Astrocyte (in vitro differentiated cells and primary cell): ENCODE measurements around the gene STAB2. TPM values are rescaled to one million over a fixed set of nuclear protein-coding genes. Genes with fewer than 3 reads are reported as not detected.

Experiments used
- DNase-seq: peaks from one replicate; pipeline ENCODE4 v3.0.0-alpha.2; 2010; ENCODE audit warnings: low read depth
- FAIRE-seq: peaks from 2 replicates; lab custom pipeline; 2011; peaks lifted over from hg19 to GRCh38; lab: Jason Lieb, UNC
- H2AFZ ChIP-seq: 2 replicates; pipeline ENCODE4 v1.6.0; 2012; ENCODE audit warnings: low read depth, low read length, inconsistent platforms
- H3K27ac ChIP-seq: 2 replicates; pipeline ENCODE4 v1.5.1; 2011; ENCODE audit warnings: low read depth, low read length, inconsistent platforms
- H3K27me3 ChIP-seq: 2 replicates; pipeline ENCODE4 v1.6.0; 2011; ENCODE audit warnings: low read length, inconsistent platforms; ENCODE audit not compliant: insufficient read depth
- H3K36me3 ChIP-seq: 2 replicates; pipeline ENCODE4 v1.5.1; 2011; ENCODE audit warnings: low read length, inconsistent platforms; ENCODE audit not compliant: insufficient read depth
- H3K4me1 ChIP-seq: 2 replicates; pipeline ENCODE4 v1.5.1; 2011; ENCODE audit warnings: low read length, inconsistent platforms; ENCODE audit not compliant: insufficient read depth
- H3K4me2 ChIP-seq: 2 replicates; pipeline ENCODE4 v1.6.0; 2012; ENCODE audit warnings: low read length, inconsistent platforms
- H3K4me3 ChIP-seq: 2 replicates; pipeline ENCODE4 v1.5.1; 2011; ENCODE audit warnings: low read depth, mild to moderate bottlenecking, low read length, inconsistent platforms; ENCODE audit not compliant: insufficient read depth
- H3K79me2 ChIP-seq: 2 replicates; pipeline ENCODE4 v1.6.0; 2012; ENCODE audit warnings: mild to moderate bottlenecking, low read length, inconsistent platforms; ENCODE audit not compliant: insufficient read depth
- H3K9ac ChIP-seq: 2 replicates; pipeline ENCODE4 v1.6.0; 2012; ENCODE audit warnings: mild to moderate bottlenecking, low read length, inconsistent platforms
- H3K9me3 ChIP-seq: 2 replicates; pipeline ENCODE4 v1.5.1; 2012; ENCODE audit warnings: low read depth, mild to moderate bottlenecking, low read length, inconsistent platforms; ENCODE audit not compliant: insufficient read depth
- H4K20me1 ChIP-seq: 2 replicates; pipeline ENCODE4 v1.6.0; 2012; ENCODE audit warnings: low read length, inconsistent platforms; ENCODE audit not compliant: insufficient read depth
- H3K27ac Mint-ChIP-seq: one replicate; pipeline ENCODE4 v1.8.0; 2021; ENCODE audit warnings: mild to moderate bottlenecking, mixed read lengths; ENCODE audit not compliant: unreplicated experiment
- H3K27me3 Mint-ChIP-seq: one replicate; pipeline ENCODE4 v1.8.0; 2021; ENCODE audit warnings: low read depth, mixed read lengths; ENCODE audit not compliant: unreplicated experiment
- H3K36me3 Mint-ChIP-seq: one replicate; pipeline ENCODE4 v1.8.0; 2021; ENCODE audit warnings: low read depth, mixed read lengths; ENCODE audit not compliant: unreplicated experiment
- H3K4me1 Mint-ChIP-seq: one replicate; pipeline ENCODE4 v1.8.0; 2021; ENCODE audit warnings: low read depth, mixed read lengths; ENCODE audit not compliant: unreplicated experiment
- H3K4me3 Mint-ChIP-seq: one replicate; pipeline ENCODE4 v1.8.0; 2021; ENCODE audit warnings: mild to moderate bottlenecking, moderate library complexity, mixed read lengths; ENCODE audit not compliant: unreplicated experiment
- H3K9me3 Mint-ChIP-seq: one replicate; pipeline ENCODE4 v1.8.0; 2021; ENCODE audit warnings: mild to moderate bottlenecking, mixed read lengths; ENCODE audit not compliant: unreplicated experiment
- EZH2 ChIP-seq: IDR thresholded peaks from 2 replicates; pipeline ENCODE4 v1.6.1; 2012; ENCODE audit warnings: mild to moderate bottlenecking, low read length, inconsistent platforms; ENCODE audit not compliant: insufficient read depth
- total RNA-seq: library from RNA; stranded (reverse); gene quantifications from 2 replicates; pipeline ENCODE4 v1.2.1, GENCODE V29; 2021
- TF ChIP-seq, protein P1 (sequence below): IDR thresholded peaks from 2 replicates; pipeline ENCODE4 v1.5.1; 2011; ENCODE audit warnings: low read depth, mild to moderate bottlenecking, inconsistent platforms, low read length, moderate library complexity; ENCODE audit not compliant: insufficient read depth

Gene STAB2
- total RNA-seq, 1 donor from 2014 or later, result not detected

DNA sequence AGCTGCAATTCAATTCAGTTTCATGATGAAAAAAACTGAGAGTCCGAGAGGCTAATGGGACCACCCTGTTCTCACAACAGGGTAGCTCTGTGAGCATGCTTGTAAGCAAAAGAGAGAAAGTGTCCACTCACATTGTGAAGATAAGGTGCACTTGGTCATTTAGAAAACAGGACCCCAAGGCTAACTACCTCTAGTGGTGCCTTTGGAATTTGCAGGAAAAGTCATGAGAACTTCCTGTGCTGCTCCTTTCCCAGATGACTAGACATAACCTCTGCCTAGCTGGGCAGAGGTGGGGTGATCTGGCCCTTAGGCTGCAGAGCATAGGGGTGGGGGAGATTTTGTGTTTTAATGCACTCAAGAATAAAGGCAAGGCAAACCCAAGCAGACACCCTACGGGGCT, 118.9 kb downstream of the STAB2 start:
- TF ChIP-seq EZH2, result no peak
- TF ChIP-seq, protein P1, sequence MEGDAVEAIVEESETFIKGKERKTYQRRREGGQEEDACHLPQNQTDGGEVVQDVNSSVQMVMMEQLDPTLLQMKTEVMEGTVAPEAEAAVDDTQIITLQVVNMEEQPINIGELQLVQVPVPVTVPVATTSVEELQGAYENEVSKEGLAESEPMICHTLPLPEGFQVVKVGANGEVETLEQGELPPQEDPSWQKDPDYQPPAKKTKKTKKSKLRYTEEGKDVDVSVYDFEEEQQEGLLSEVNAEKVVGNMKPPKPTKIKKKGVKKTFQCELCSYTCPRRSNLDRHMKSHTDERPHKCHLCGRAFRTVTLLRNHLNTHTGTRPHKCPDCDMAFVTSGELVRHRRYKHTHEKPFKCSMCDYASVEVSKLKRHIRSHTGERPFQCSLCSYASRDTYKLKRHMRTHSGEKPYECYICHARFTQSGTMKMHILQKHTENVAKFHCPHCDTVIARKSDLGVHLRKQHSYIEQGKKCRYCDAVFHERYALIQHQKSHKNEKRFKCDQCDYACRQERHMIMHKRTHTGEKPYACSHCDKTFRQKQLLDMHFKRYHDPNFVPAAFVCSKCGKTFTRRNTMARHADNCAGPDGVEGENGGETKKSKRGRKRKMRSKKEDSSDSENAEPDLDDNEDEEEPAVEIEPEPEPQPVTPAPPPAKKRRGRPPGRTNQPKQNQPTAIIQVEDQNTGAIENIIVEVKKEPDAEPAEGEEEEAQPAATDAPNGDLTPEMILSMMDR, result peak; percentile 10
- Mint-ChIP-seq H3K4me3 (no peak overlapping the region), H3K27me3 (peaks cover 13% of the 10 kb centered on the region), H3K27ac (no peak overlapping the region), H3K36me3 (no peaks in the 10 kb centered on the region), H3K9me3 (no peaks in the 10 kb centered on the region), H3K4me1 (no peaks in the 10 kb centered on the region)
- H3K9me3 ChIP-seq, result no peaks in the 10 kb centered on the region
- H2AFZ ChIP-seq, result no peak overlapping the region
- FAIRE-seq (no peak), DNase-seq (no peak)
- no peak overlapping the region for H3K4me2 ChIP-seq
- H4K20me1 ChIP-seq, result no peaks in the 10 kb centered on the region
- no peaks in the 10 kb centered on the region for H3K79me2 ChIP-seq
- H3K36me3 ChIP-seq, result no peaks in the 10 kb centered on the region
- no peaks in the 10 kb centered on the region for H3K27me3 ChIP-seq
- H3K27ac ChIP-seq, result no peak overlapping the region
- no peak overlapping the region for H3K4me3 ChIP-seq
- no peaks in the 10 kb centered on the region for H3K4me1 ChIP-seq
- no peak overlapping the region for H3K9ac ChIP-seq

DNA sequence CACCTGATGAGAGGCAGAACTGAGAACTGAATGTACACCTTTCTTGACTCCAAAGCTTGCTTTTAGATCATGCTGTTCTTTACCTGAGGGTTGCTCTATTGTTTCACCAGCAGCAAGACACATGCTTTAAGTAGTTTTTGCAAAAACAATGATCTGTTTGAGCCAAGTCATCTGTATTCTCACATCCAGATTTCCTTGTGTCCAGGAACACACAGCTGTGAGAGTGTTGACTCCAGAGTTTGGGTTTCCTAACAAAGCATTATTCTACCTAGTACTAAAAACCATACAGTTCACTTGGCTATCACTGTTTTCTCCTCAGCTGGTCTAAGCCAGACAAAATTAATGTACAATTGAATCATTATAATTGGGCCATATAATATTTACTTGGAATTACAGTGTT, 120.4 kb downstream of the STAB2 start:
- Histone ChIP-seq H3K4me3 (no peak overlapping the region), H3K4me2 (no peak overlapping the region), H2AFZ (no peak overlapping the region), H4K20me1 (no peaks in the 10 kb centered on the region), H3K9ac (no peak overlapping the region), H3K36me3 (no peaks in the 10 kb centered on the region), H3K9me3 (no peaks in the 10 kb centered on the region), H3K27ac (no peak overlapping the region), H3K27me3 (no peaks in the 10 kb centered on the region), H3K79me2 (no peaks in the 10 kb centered on the region), H3K4me1 (no peaks in the 10 kb centered on the region)
- FAIRE-seq, result no peak
- no peak overlapping the region for H3K27ac Mint-ChIP-seq
- no peak for DNase-seq
- peaks cover 13% of the 10 kb centered on the region for H3K27me3 Mint-ChIP-seq
- H3K9me3 Mint-ChIP-seq, result no peaks in the 10 kb centered on the region
- H3K36me3 Mint-ChIP-seq, result no peaks in the 10 kb centered on the region
- H3K4me3 Mint-ChIP-seq, result no peak overlapping the region
- TF ChIP-seq, protein P1, result no peak
- no peak for TF ChIP-seq EZH2
- peaks cover 8% of the 10 kb centered on the region for H3K4me1 Mint-ChIP-seq

DNA sequence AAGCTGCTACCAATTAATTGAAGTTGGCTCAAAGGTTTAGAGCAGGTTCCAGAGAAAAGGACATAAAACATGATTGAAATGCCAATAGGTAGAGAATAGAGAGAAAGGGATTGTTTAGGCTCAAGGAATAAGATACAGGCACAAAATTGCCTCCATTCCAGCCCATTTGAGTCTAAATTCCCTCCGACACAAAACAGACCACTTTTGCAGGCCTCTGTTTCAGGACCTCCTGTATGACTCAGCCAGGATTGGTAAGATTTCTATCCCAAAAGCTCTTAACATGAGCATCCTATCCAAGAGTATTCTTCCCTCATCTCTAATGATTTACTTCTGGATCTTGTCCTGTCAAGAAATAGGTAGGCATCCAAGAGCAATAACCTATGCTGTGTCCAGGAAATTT, 123.5 kb downstream of the STAB2 start:
- H4K20me1 ChIP-seq, result no peaks in the 10 kb centered on the region
- no peak overlapping the region for H3K9ac ChIP-seq
- no peak overlapping the region for H3K4me3 ChIP-seq
- H3K27me3 ChIP-seq, result no peaks in the 10 kb centered on the region
- Mint-ChIP-seq H3K9me3 (no peaks in the 10 kb centered on the region), H3K36me3 (peaks cover 1% of the 10 kb centered on the region), H3K27me3 (peaks cover 12% of the 10 kb centered on the region), H3K4me1 (peaks cover 9% of the 10 kb centered on the region), H3K4me3 (no peak overlapping the region), H3K27ac (no peak overlapping the region)
- H3K79me2 ChIP-seq, result no peaks in the 10 kb centered on the region
- H3K4me1 ChIP-seq, result no peaks in the 10 kb centered on the region
- DNase-seq (no peak), FAIRE-seq (no peak)
- H3K4me2 ChIP-seq, result no peak overlapping the region
- H3K27ac ChIP-seq, result no peak overlapping the region
- no peaks in the 10 kb centered on the region for H3K9me3 ChIP-seq
- H3K36me3 ChIP-seq, result no peaks in the 10 kb centered on the region
- TF ChIP-seq, protein P1, result no peak
- no peak for TF ChIP-seq EZH2
- no peak overlapping the region for H2AFZ ChIP-seq
